Activated naive CD4-positive, alpha-beta T cell treated with anti-CD3 and anti-CD28 coated beads, Interleukin-2, amount 50 U/mL, for 24 hours (primary cell): Measurements from ENCODE around the gene GUCY1A1.

Source experiments
- H3K27ac Mint-ChIP-seq: one replicate; pipeline ENCODE4 v1.8.0; 2021; ENCODE audit warnings: mild to moderate bottlenecking, mixed read lengths
- H3K27me3 Mint-ChIP-seq: one replicate; pipeline ENCODE4 v1.8.0; 2021; ENCODE audit warnings: mixed read lengths
- H3K36me3 Mint-ChIP-seq: one replicate; pipeline ENCODE4 v1.8.0; 2021; ENCODE audit warnings: mixed read lengths
- H3K4me1 Mint-ChIP-seq: one replicate; pipeline ENCODE4 v1.8.0; 2021; ENCODE audit warnings: mixed read lengths
- H3K4me3 Mint-ChIP-seq: one replicate; pipeline ENCODE4 v1.8.0; 2021; ENCODE audit warnings: mild to moderate bottlenecking, mixed read lengths
- H3K9me3 Mint-ChIP-seq: one replicate; pipeline ENCODE4 v1.8.0; 2021; ENCODE audit warnings: mixed read lengths

The GUCY1A1 gene

GRCh38 chr4:155734951-155735350, 68.3 kb downstream of the GUCY1A1 start:
- no peaks in the 10 kb centered on the region for H3K4me1 Mint-ChIP-seq
- no peaks in the 10 kb centered on the region for H3K9me3 Mint-ChIP-seq
- H3K36me3 Mint-ChIP-seq, result no peaks in the 10 kb centered on the region
- H3K27me3 Mint-ChIP-seq, result peaks cover 2% of the 10 kb centered on the region
- H3K4me3 Mint-ChIP-seq, result no peak overlapping the region
- H3K27ac Mint-ChIP-seq, result no peak overlapping the region

- peaks cover 2% of the 10 kb centered on the region for H3K27me3 Mint-ChIP-seq
- no peak overlapping the region for H3K4me3 Mint-ChIP-seq
- no peaks in the 10 kb centered on the region for H3K9me3 Mint-ChIP-seq
- H3K36me3 Mint-ChIP-seq, result no peaks in the 10 kb centered on the region
- H3K27ac Mint-ChIP-seq, result no peak overlapping the region
- no peaks in the 10 kb centered on the region for H3K4me1 Mint-ChIP-seq
These were observed 68.8 kb downstream of the GUCY1A1 start for GRCh38 chr4:155735496-155735895.

- H3K27me3 Mint-ChIP-seq, result no peaks in the 10 kb centered on the region
These were observed 71.9 kb downstream of the GUCY1A1 start for GRCh38 chr4:155738548-155738947.

GRCh38 chr4:155741546-155741945, 74.9 kb downstream of the GUCY1A1 start:
- H3K27me3 Mint-ChIP-seq, result no peaks in the 10 kb centered on the region
- H3K27ac Mint-ChIP-seq, result no peak overlapping the region
- no peaks in the 10 kb centered on the region for H3K36me3 Mint-ChIP-seq
- no peaks in the 10 kb centered on the region for H3K9me3 Mint-ChIP-seq
- no peak overlapping the region for H3K4me3 Mint-ChIP-seq
- no peaks in the 10 kb centered on the region for H3K4me1 Mint-ChIP-seq

More at GRCh38 chr4:155738548-155738947, 71.9 kb downstream of the GUCY1A1 start:
- Mint-ChIP-seq H3K36me3 (no peaks in the 10 kb centered on the region), H3K27ac (no peak overlapping the region), H3K4me1 (no peaks in the 10 kb centered on the region), H3K4me3 (no peak overlapping the region), H3K9me3 (no peaks in the 10 kb centered on the region)

GRCh38 chr4:155742310-155743015, 75.8 kb downstream of the GUCY1A1 start:
- no peak overlapping the region for H3K27ac Mint-ChIP-seq
- no peak overlapping the region for H3K4me3 Mint-ChIP-seq
- no peaks in the 10 kb centered on the region for H3K9me3 Mint-ChIP-seq
- no peaks in the 10 kb centered on the region for H3K36me3 Mint-ChIP-seq
- H3K4me1 Mint-ChIP-seq, result no peaks in the 10 kb centered on the region
- no peaks in the 10 kb centered on the region for H3K27me3 Mint-ChIP-seq

GRCh38 chr4:155745984-155746383, 79.3 kb downstream of the GUCY1A1 start:
- H3K4me3 Mint-ChIP-seq, result no peak overlapping the region
- no peaks in the 10 kb centered on the region for H3K4me1 Mint-ChIP-seq
- H3K27ac Mint-ChIP-seq, result no peak overlapping the region
- H3K9me3 Mint-ChIP-seq, result no peaks in the 10 kb centered on the region
- peaks cover 2% of the 10 kb centered on the region for H3K27me3 Mint-ChIP-seq
- H3K36me3 Mint-ChIP-seq, result no peaks in the 10 kb centered on the region

- Mint-ChIP-seq H3K9me3 (no peaks in the 10 kb centered on the region), H3K4me1 (no peaks in the 10 kb centered on the region), H3K36me3 (no peaks in the 10 kb centered on the region), H3K27ac (no peak overlapping the region), H3K4me3 (no peak overlapping the region), H3K27me3 (peaks cover 4% of the 10 kb centered on the region)
These were observed 81.4 kb downstream of the GUCY1A1 start for GRCh38 chr4:155748039-155748438.

GRCh38 chr4:155749041-155749440, 82.4 kb downstream of the GUCY1A1 start:
- Mint-ChIP-seq H3K27ac (no peak overlapping the region), H3K4me1 (no peaks in the 10 kb centered on the region), H3K27me3 (peaks cover 6% of the 10 kb centered on the region)

GRCh38 chr4:155751569-155751968, 84.9 kb downstream of the GUCY1A1 start:
- peaks cover 12% of the 10 kb centered on the region for H3K27me3 Mint-ChIP-seq
- no peaks in the 10 kb centered on the region for H3K4me1 Mint-ChIP-seq
- no peak overlapping the region for H3K27ac Mint-ChIP-seq
- H3K36me3 Mint-ChIP-seq, result no peaks in the 10 kb centered on the region
- H3K9me3 Mint-ChIP-seq, result no peaks in the 10 kb centered on the region
- no peak overlapping the region for H3K4me3 Mint-ChIP-seq

More at GRCh38 chr4:155749041-155749440, 82.4 kb downstream of the GUCY1A1 start:
- no peaks in the 10 kb centered on the region for H3K9me3 Mint-ChIP-seq
- no peak overlapping the region for H3K4me3 Mint-ChIP-seq
- no peaks in the 10 kb centered on the region for H3K36me3 Mint-ChIP-seq

- Mint-ChIP-seq H3K9me3 (peaks cover 5% of the 10 kb centered on the region), H3K4me3 (no peak overlapping the region), H3K27ac (no peak overlapping the region), H3K27me3 (peaks cover 32% of the 10 kb centered on the region), H3K4me1 (peaks cover 9% of the 10 kb centered on the region), H3K36me3 (no peaks in the 10 kb centered on the region)
These were observed 91.2 kb downstream of the GUCY1A1 start for GRCh38 chr4:155757745-155758265.

- Mint-ChIP-seq H3K4me1 (peaks cover 9% of the 10 kb centered on the region), H3K9me3 (peaks cover 5% of the 10 kb centered on the region)
These were observed 92.1 kb downstream of the GUCY1A1 start, which contains the start of gene GUCY1B1 for GRCh38 chr4:155758481-155759371. Gene GUCY1B1 (plus strand): TSS chr4:155759021. CDS start chr4:155759141, 120 bp downstream.

GRCh38 chr4:155759372-155760252, 93.0 kb downstream of the GUCY1A1 start:
- Mint-ChIP-seq H3K9me3 (peaks cover 5% of the 10 kb centered on the region), H3K27ac (no peak overlapping the region), H3K27me3 (peaks cover 27% of the 10 kb centered on the region), H3K4me1 (peaks cover 9% of the 10 kb centered on the region), H3K36me3 (no peaks in the 10 kb centered on the region), H3K4me3 (peak overlapping the region; percentile 59)

More at GRCh38 chr4:155758481-155759371, 92.1 kb downstream of the GUCY1A1 start, which contains the start of gene GUCY1B1:
- Mint-ChIP-seq H3K36me3 (no peaks in the 10 kb centered on the region), H3K27ac (no peak within 1 kb of the TSS), H3K4me3 (peak within 1 kb of the TSS; percentile 59), H3K27me3 (peaks cover 31% of the 10 kb centered on the region)

- Mint-ChIP-seq H3K4me3 (no peak overlapping the region), H3K4me1 (peaks cover 9% of the 10 kb centered on the region), H3K9me3 (peaks cover 5% of the 10 kb centered on the region), H3K36me3 (no peaks in the 10 kb centered on the region), H3K27ac (no peak overlapping the region), H3K27me3 (peaks cover 24% of the 10 kb centered on the region)
These were observed 94.4 kb downstream of the GUCY1A1 start for GRCh38 chr4:155761047-155761446.

- H3K4me3 Mint-ChIP-seq, result no peak overlapping the region
- H3K36me3 Mint-ChIP-seq, result no peaks in the 10 kb centered on the region
- H3K9me3 Mint-ChIP-seq, result peaks cover 5% of the 10 kb centered on the region
- H3K27ac Mint-ChIP-seq, result no peak overlapping the region
- peaks cover 9% of the 10 kb centered on the region for H3K4me1 Mint-ChIP-seq
- H3K27me3 Mint-ChIP-seq, result peaks cover 22% of the 10 kb centered on the region
These were observed 95.3 kb downstream of the GUCY1A1 start for GRCh38 chr4:155761916-155762315.

GRCh38 chr4:155762334-155762733, 95.7 kb downstream of the GUCY1A1 start:
- Mint-ChIP-seq H3K27me3 (peaks cover 21% of the 10 kb centered on the region), H3K36me3 (no peaks in the 10 kb centered on the region), H3K27ac (no peak overlapping the region), H3K4me1 (peaks cover 9% of the 10 kb centered on the region), H3K4me3 (no peak overlapping the region), H3K9me3 (peaks cover 5% of the 10 kb centered on the region)
